ENCODE data around the gene UIMC1. TPM values are rescaled to one million over a fixed set of nuclear protein-coding genes. Genes with fewer than 3 reads are reported as not detected.

UIMC1 gene
- total RNA-seq, 1 experiment from 2014 or later: 52.8 TPM

DNA sequence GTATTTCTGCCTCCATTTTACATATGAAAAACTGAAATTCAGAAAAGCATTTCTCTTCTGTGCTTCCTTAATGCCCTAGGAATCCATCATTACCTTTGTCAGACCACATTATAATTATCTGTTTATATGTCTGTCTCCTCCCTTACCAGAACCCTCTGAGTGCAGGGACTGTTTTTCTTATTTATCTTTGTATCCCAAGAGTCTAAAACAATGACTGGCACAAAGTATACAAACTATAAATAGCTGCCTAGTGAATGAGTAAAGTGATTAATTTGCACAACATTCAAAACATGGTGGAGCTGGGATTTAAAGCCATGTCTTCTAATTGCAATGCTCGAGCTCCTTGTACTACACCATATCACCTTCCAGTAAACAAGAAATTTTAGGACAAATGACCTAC lies 58.1 kb downstream of the UIMC1 start:
- Mint-ChIP-seq H3K9me3 (ENCODE audit: unreplicated experiment) (no peaks in the 10 kb centered on the region), H3K27me3 (ENCODE audit: insufficient read depth, unreplicated experiment) (no peaks in the 10 kb centered on the region), H3K4me3 (ENCODE audit: unreplicated experiment) (no peak overlapping the region), H3K4me1 (ENCODE audit: low read depth, unreplicated experiment) (peaks cover 7% of the 10 kb centered on the region), H3K36me3 (ENCODE audit: insufficient read depth, unreplicated experiment) (peaks cover 81% of the 10 kb centered on the region), H3K27ac (ENCODE audit: unreplicated experiment) (no peak overlapping the region)
- no TSS peak for BruUV-seq (replicated peaks)
- no peaks in the 10 kb centered on the region for H3K9me3 ChIP-seq
- no peaks in the 10 kb centered on the region for H3K27me3 ChIP-seq (replicated peaks; ENCODE audit: control insufficient read depth, insufficient read depth, low read length)
- TF ChIP-seq CTCF (IDR thresholded peaks at IDR 0.05; ENCODE audit: insufficient read depth in 1 of 2, low read depth in 1 of 2, low read length in 1 of 2, severe bottlenecking in 1 of 2, unreplicated experiment in 1 of 2): no peak
- intact Hi-C loops (cut with micrococcal nuclease; ENCODE audit: unreplicated experiment): no loop called here
- CTCF ChIA-PET: interaction anchor here (0.6 kb wide), 1 partner anchor 132 kb away, joined by 7 read pairs; no protein-coding TSS in a partner anchor
- no peak for DNase-seq
- H3K4me1 ChIP-seq: no peaks in the 10 kb centered on the region
- H3K4me3 ChIP-seq (ENCODE audit: low read depth, low read length): no peak overlapping the region
- POLR2A ChIA-PET: no interaction called here
- H3K36me3 ChIP-seq (ENCODE audit: control insufficient read depth, insufficient read depth, low read length): no peaks in the 10 kb centered on the region; the same call in 1 of the 2 replicates

GRCh38 chr5:176947847-176948246 lies 58.7 kb downstream of the UIMC1 start:
- Mint-ChIP-seq H3K36me3 (ENCODE audit: insufficient read depth, unreplicated experiment) (peaks cover 81% of the 10 kb centered on the region), H3K9me3 (ENCODE audit: unreplicated experiment) (no peaks in the 10 kb centered on the region), H3K4me1 (ENCODE audit: low read depth, unreplicated experiment) (peaks cover 7% of the 10 kb centered on the region), H3K4me3 (ENCODE audit: unreplicated experiment) (no peak overlapping the region), H3K27me3 (ENCODE audit: insufficient read depth, unreplicated experiment) (no peaks in the 10 kb centered on the region), H3K27ac (ENCODE audit: unreplicated experiment) (no peak overlapping the region)
- no peak for DNase-seq
- no TSS peak for BruUV-seq (replicated peaks)
- H3K27me3 ChIP-seq (replicated peaks; ENCODE audit: control insufficient read depth, insufficient read depth, low read length): no peaks in the 10 kb centered on the region
- TF ChIP-seq CTCF (IDR thresholded peaks at IDR 0.05; ENCODE audit: insufficient read depth in 1 of 2, low read depth in 1 of 2, low read length in 1 of 2, severe bottlenecking in 1 of 2, unreplicated experiment in 1 of 2): no peak
- H3K4me1 ChIP-seq: no peaks in the 10 kb centered on the region
- H3K9me3 ChIP-seq: no peaks in the 10 kb centered on the region
- H3K4me3 ChIP-seq (ENCODE audit: low read depth, low read length): no peak overlapping the region
- H3K36me3 ChIP-seq (ENCODE audit: control insufficient read depth, insufficient read depth, low read length): peaks cover 2% of the 10 kb centered on the region
- intact Hi-C loops (cut with micrococcal nuclease; ENCODE audit: unreplicated experiment): no loop called here
- CTCF ChIA-PET: interaction anchor here (0.6 kb wide), 1 partner anchor 131 kb away, joined by 7 read pairs; no protein-coding TSS in a partner anchor
- POLR2A ChIA-PET: no interaction called here

DNA sequence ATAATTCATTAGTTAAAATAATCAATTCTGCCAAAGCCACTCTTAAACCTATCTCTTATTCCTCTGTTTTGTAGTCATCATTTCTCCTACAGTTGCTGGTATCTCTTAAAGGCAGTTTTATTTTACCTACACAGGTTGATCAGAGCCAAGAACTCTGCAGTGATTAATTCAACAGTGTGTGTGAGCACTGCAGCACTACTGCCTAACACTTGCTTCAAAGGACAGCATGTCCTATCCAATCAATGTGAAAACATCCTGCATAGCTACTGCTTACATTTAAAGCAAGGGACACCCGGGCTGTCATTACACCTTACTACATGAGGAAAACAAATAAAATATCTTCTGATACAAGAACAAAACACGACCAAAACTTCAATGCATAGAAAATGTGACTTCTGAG lies 62.3 kb downstream of the UIMC1 start:
- BruUV-seq (replicated peaks): no TSS peak
- no peak for TF ChIP-seq CTCF (IDR thresholded peaks at IDR 0.05; ENCODE audit: insufficient read depth in 1 of 2, low read depth in 1 of 2, low read length in 1 of 2, severe bottlenecking in 1 of 2, unreplicated experiment in 1 of 2)
- no peak overlapping the region for H3K27ac Mint-ChIP-seq (ENCODE audit: unreplicated experiment)
- Histone ChIP-seq H3K36me3 (ENCODE audit: control insufficient read depth, insufficient read depth, low read length) (peaks cover 2% of the 10 kb centered on the region), H3K4me1 (no peaks in the 10 kb centered on the region), H3K9me3 (no peaks in the 10 kb centered on the region), H3K4me3 (ENCODE audit: low read depth, low read length) (no peak overlapping the region), H3K27me3 (replicated peaks; ENCODE audit: control insufficient read depth, insufficient read depth, low read length) (no peaks in the 10 kb centered on the region)
- ChIA-PET POLR2A (no interaction called here), CTCF (no interaction called here)
- intact Hi-C loops (cut with micrococcal nuclease; ENCODE audit: unreplicated experiment): no loop called here
- H3K4me1 Mint-ChIP-seq (ENCODE audit: low read depth, unreplicated experiment): peaks cover 7% of the 10 kb centered on the region
- DNase-seq: no peak
- H3K27me3 Mint-ChIP-seq (ENCODE audit: insufficient read depth, unreplicated experiment): no peaks in the 10 kb centered on the region
- no peaks in the 10 kb centered on the region for H3K9me3 Mint-ChIP-seq (ENCODE audit: unreplicated experiment)
- H3K4me3 Mint-ChIP-seq (ENCODE audit: unreplicated experiment): no peak overlapping the region
- H3K36me3 Mint-ChIP-seq (ENCODE audit: insufficient read depth, unreplicated experiment): peaks cover 71% of the 10 kb centered on the region

Measured in Caco-2 (cell line).